Spleen (tissue), 11 donors: Measurements from ENCODE around the gene DPYD. TPM values are rescaled to one million over a fixed set of nuclear protein-coding genes. Genes with fewer than 3 reads are reported as not detected.
A peak's percentile ranks its signal among the peaks of the same experiment; 100 is the strongest.

Source experiments
- DNase-seq: peaks from one replicate; pipeline ENCODE4 v3.0.0-alpha.2; 2020
- H3K27ac ChIP-seq, 8 donors: fragments of 200-600 bp; sonication (generic) in 7 of 8; 1 replicate in 4 of 8; 2 replicates in 4 of 8; pipeline versions ENCODE4 v1.5.0 to v1.8.0; 2016 to 2021; ENCODE audit warnings: inconsistent platforms in 4 of 8, mild to moderate bottlenecking in 4 of 8, moderate library complexity in 1 of 8
- H3K27me3 ChIP-seq, 7 donors: fragments of 200-600 bp; sonication (generic) in 6 of 7; replicated peaks in 1 of 7; 1 replicate in 4 of 7; 2 replicates in 3 of 7; pipeline versions ENCODE4 v1.5.0 to v1.8.0; 2016 to 2021; ENCODE audit warnings: inconsistent platforms in 3 of 7, mild to moderate bottlenecking in 1 of 7
- H3K36me3 ChIP-seq, 6 donors: fragments of 200-600 bp; sonication (generic) in 5 of 6; 1 replicate in 4 of 6; 2 replicates in 2 of 6; pipeline versions ENCODE4 v1.5.0 to v1.8.0; 2016 to 2021; ENCODE audit warnings: inconsistent platforms in 2 of 6
- H3K4me1 ChIP-seq, 6 donors: fragments of 200-600 bp; sonication (generic) in 5 of 6; 1 replicate in 3 of 6; 2 replicates in 3 of 6; pipeline versions ENCODE4 v1.5.0 to v1.8.0; 2016 to 2021; ENCODE audit warnings: inconsistent platforms in 3 of 6
- H3K4me3 ChIP-seq, 8 donors: fragments of 200-600 bp; sonication (generic) in 7 of 8; 1 replicate in 4 of 8; 2 replicates in 4 of 8; pipeline versions ENCODE4 v1.5.0 to v1.8.0; 2016 to 2021; ENCODE audit warnings: inconsistent platforms in 4 of 8, mild to moderate bottlenecking in 4 of 8, moderate library complexity in 2 of 8
- H3K9me3 ChIP-seq, 8 donors: fragments of 200-600 bp; sonication (generic) in 7 of 8; 1 replicate in 4 of 8; 2 replicates in 4 of 8; pipeline versions ENCODE4 v1.5.0 to v1.8.0; 2016 to 2021; ENCODE audit warnings: inconsistent platforms in 4 of 8
- CTCF ChIP-seq, 11 experiments: fragments of 200-600 bp in 7 of 11; fragments of 450-650 bp in 4 of 11; sonication (generic) in 4 of 11; IDR thresholded peaks in 8 of 11; conservative IDR thresholded peaks in 3 of 11; 1 replicate in 7 of 11; 2 replicates in 4 of 11; pipeline versions ENCODE4 v1.4.0 to v1.8.0; 2016 to 2021; ENCODE audit warnings: antibody characterized with exemption in 11 of 11, inconsistent platforms in 4 of 11, mild to moderate bottlenecking in 1 of 11
- POLR2A ChIP-seq, 3 donors: fragments of 450-650 bp; IDR thresholded peaks; one replicate each; pipeline ENCODE4 v1.5.1; 2017; ENCODE audit warnings: antibody characterized with exemption in 3 of 3, mild to moderate bottlenecking in 1 of 3
- POLR2AphosphoS5 ChIP-seq, 3 donors: sonication (generic); formaldehyde crosslinking; IDR thresholded peaks; one replicate each; pipeline ENCODE4 v1.5.1; 2017; ENCODE audit warnings: antibody characterized with exemption in 3 of 3
- WGBS, 5 donors: extraction: QIAGEN DNeasy Blood & Tissue Kit in 3 of 5; methylation state at CpG; one replicate each; pipeline versions ENCODE4 v1.1.5 to v1.1.7; 2013 to 2018; 5-methylcytosine and 5-hydroxymethylcytosine counted together
- intact Hi-C: fragments of 100-400 bp; cut with DNase I; formaldehyde crosslinking; loops from one replicate; pipeline ENCODE4 v1.15.0; 2023; ENCODE audit warnings: low total_unique reads
- polyA plus RNA-seq, 3 donors: library from polyadenylated mRNA; stranded (reverse); fragments of 200-250 nt; gene quantifications; one replicate each; pipeline ENCODE4 v1.2.1, GENCODE V29; 2013
- total RNA-seq, 7 donors: library from RNA; depleted of rRNA in 3 of 7; stranded (reverse); fragments of >200 nt in 3 of 7; fragmentation: NEBNext Ultra II Directional in 4 of 7; extraction: Animal tissue kit (Norgen Biotek cat#: 25700) in 4 of 7; gene quantifications; one replicate each; pipeline versions ENCODE4 v1.1.0 to v1.2.1, GENCODE V29; 2016 to 2021
- donor health status: healthy with polysubstance abuse.
- donor health status: DM: no; HTN: no; CAD: no; lungs with moderate emphysema.
- donor health status: DM: no; HTN: no; CAD: no.
- donor health status: Bipolar disorder and iron deficiency.
- donor health status: healthy.
- donor health status: DM: no; HTN: no; CAD: no.
- donor health status: DM: yes; HTN: yes; CAD: no.

Gene DPYD
- total and polyA plus RNA-seq, 10 donors: 7.3 to 114 (median 92.3) TPM

DNA sequence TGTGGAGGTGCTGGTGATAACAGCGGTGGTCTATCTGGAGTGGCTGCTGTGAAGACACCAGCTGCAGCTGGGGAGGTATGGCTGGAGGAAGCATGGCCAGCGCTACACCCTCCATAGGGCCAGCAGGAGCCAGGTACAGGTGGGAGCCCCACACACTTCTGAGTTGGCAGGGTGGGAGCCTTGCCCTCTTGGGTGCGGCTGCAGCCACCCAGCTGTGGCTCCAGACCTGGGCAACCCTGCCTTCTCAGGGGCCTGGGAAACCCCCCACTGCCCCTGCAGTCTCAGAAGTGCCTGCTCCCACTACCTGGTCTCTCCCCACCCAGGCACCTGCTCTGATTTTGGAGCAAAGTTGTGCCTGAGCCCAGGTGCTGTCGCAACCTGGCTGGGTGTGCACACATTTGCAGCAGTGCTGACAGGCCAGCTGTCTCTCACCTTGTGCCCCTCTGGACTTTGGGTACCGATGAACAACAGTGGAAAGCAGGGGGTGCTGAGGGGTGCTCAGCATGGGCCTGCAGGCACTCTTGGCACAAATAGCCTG, 76.2 kb downstream of the DPYD start:
- Histone ChIP-seq H3K36me3 (peaks cover 0 to 22% (median 3%) of the 10 kb centered on the region in 6 donors), H3K27me3 (no peaks in the 10 kb centered on the region), H3K9me3 (peaks cover 0 to 10% (median 3%) of the 10 kb centered on the region in 8 donors), H3K27ac (no peak overlapping the region), H3K4me3 (no peak overlapping the region), H3K4me1 (peaks cover 7 to 27% (median 14%) of the 10 kb centered on the region in 6 donors)
- DNase-seq: peak; percentile 56
- intact Hi-C loops: no loop called here
- WGBS, 5 donors: 90 to 100% (median 99%) methylated on average over 2 to 5 of the region's 5 CpGs
- no peak for TF ChIP-seq POLR2A (IDR thresholded peaks at IDR 0.05)
- peak in 1 of 3 donors; percentile 31 for TF ChIP-seq POLR2AphosphoS5 (IDR thresholded peaks at IDR 0.05)

DNA sequence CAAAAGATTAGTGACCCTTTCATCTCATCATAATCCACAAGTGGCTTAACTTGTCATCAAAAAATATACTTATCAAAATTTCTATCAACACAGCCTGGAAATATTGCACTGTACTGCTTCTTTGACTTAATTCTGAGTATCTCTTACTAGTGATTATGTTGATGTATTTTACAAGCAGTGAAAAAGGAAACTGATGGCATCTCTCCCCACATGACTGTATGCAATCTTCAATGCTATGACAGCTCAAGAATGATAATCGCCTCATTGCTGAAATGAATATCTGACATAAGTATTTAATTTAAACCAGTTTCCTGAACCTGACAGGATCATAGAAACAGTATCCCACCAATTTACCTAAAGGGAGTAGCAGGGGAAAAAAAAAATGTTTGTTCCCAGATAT, 79.5 kb downstream of the DPYD start:
- DNase-seq: no peak
- no peak overlapping the region for H3K27ac ChIP-seq
- WGBS, 5 donors: 89 to 96% (median 92%) methylated on average over 1 of the region's 1 CpG
- intact Hi-C loops: no loop called here
- no peaks in the 10 kb centered on the region for H3K27me3 ChIP-seq
- no peak for TF ChIP-seq CTCF (IDR thresholded peaks at IDR 0.05 in 8 of 11, conservative IDR thresholded peaks at IDR 0.05 in 3 of 11)
- no peak for TF ChIP-seq POLR2A (IDR thresholded peaks at IDR 0.05)
- TF ChIP-seq POLR2AphosphoS5 (IDR thresholded peaks at IDR 0.05): no peak
- H3K36me3 ChIP-seq: peaks cover 0 to 22% (median 3%) of the 10 kb centered on the region in 6 donors
- no peaks in the 10 kb centered on the region for H3K4me1 ChIP-seq
- H3K9me3 ChIP-seq: peaks cover 0 to 10% (median 3%) of the 10 kb centered on the region in 8 donors
- no peak overlapping the region for H3K4me3 ChIP-seq

DNA sequence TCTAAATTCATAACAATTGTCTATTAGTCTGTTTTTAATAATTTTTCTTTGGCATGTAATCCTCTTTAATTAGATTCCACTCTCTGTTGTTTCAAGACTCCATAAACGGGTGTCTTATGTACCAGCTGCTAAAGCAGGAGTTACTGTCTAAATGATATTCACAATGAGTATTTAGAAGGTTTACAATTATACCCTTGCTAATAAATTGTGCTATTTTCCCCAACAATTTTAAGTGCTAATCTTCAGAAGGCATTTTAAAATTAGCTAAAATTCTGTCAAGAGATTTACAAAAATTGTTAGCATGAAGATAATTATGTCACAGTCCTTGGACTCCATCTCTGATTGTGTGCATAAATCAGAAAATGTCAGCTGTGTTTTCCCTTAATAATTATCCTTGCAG, 83.7 kb downstream of the DPYD start:
- H3K27me3 ChIP-seq: no peaks in the 10 kb centered on the region
- no peaks in the 10 kb centered on the region for H3K9me3 ChIP-seq
- no peak overlapping the region for H3K4me3 ChIP-seq
- no peak for TF ChIP-seq CTCF (IDR thresholded peaks at IDR 0.05 in 8 of 11, conservative IDR thresholded peaks at IDR 0.05 in 3 of 11)
- no peak for TF ChIP-seq POLR2A (IDR thresholded peaks at IDR 0.05)
- no peak for TF ChIP-seq POLR2AphosphoS5 (IDR thresholded peaks at IDR 0.05)
- intact Hi-C loops: loop anchor here (10.0 kb wide), 1 partner anchor 682 kb away; no protein-coding TSS in a partner anchor
- WGBS, 5 donors: 66 to 81% (median 78%) methylated on average over 1 of the region's 1 CpG
- peaks cover 0 to 13% (median 0%) of the 10 kb centered on the region in 6 donors for H3K4me1 ChIP-seq
- no peak for DNase-seq
- no peaks in the 10 kb centered on the region for H3K36me3 ChIP-seq
- no peak overlapping the region for H3K27ac ChIP-seq

DNA sequence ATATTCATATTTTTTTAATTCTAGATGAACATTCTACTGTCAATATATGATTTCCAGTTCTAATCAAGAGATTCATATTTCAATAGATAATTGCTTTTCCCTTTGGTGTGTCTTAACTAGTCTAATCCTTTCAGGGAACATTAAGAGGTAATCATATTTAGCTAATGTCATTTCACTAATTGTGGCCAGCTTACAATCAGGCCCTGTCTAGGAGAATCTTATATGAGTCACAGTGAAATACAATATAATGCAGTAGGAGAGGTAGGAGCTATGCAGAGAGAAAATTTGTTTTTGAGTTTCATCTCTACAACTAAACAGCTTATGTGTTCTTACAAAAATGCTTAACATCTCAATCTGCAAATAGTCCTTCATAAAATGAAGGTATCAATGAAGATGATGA, 85.9 kb downstream of the DPYD start:
- no peak overlapping the region for H3K27ac ChIP-seq
- H3K4me3 ChIP-seq: no peak overlapping the region
- TF ChIP-seq POLR2A (IDR thresholded peaks at IDR 0.05) (no peak), CTCF (IDR thresholded peaks at IDR 0.05 in 8 of 11, conservative IDR thresholded peaks at IDR 0.05 in 3 of 11) (no peak), POLR2AphosphoS5 (IDR thresholded peaks at IDR 0.05) (no peak)
- no peaks in the 10 kb centered on the region for H3K9me3 ChIP-seq
- peaks cover 0 to 14% (median 0%) of the 10 kb centered on the region in 6 donors for H3K4me1 ChIP-seq
- intact Hi-C loops: loop anchor here (10.0 kb wide), 1 partner anchor 680 kb away; no protein-coding TSS in a partner anchor
- H3K36me3 ChIP-seq: no peaks in the 10 kb centered on the region
- no peaks in the 10 kb centered on the region for H3K27me3 ChIP-seq
- no peak for DNase-seq
